Endodermal cell (in vitro differentiated cells): ENCODE data around the gene FAAP20. TPM values are rescaled to one million over a fixed set of nuclear protein-coding genes. Genes with fewer than 3 reads are reported as not detected.

Experiments used
- DNase-seq: peaks from one replicate; pipeline ENCODE4 v3.0.0-alpha.2; 2017
- H3K27ac ChIP-seq: 2 replicates; pipeline ENCODE4 v1.5.1; 2013; ENCODE audit warnings: mild to moderate bottlenecking, low read depth, low read length, moderate library complexity
- H3K27me3 ChIP-seq: 2 replicates; pipeline ENCODE4 v1.6.1; 2013; ENCODE audit warnings: mild to moderate bottlenecking, low read length, moderate library complexity; ENCODE audit not compliant: insufficient read depth, control insufficient read depth, poor library complexity, severe bottlenecking
- H3K36me3 ChIP-seq: 2 replicates; pipeline ENCODE4 v1.7.0; 2013; ENCODE audit warnings: mild to moderate bottlenecking, low read length, moderate library complexity; ENCODE audit not compliant: control insufficient read depth, insufficient read depth
- H3K4me1 ChIP-seq: one replicate; pipeline ENCODE4 v1.7.0; 2013; ENCODE audit warnings: low read length; ENCODE audit not compliant: control insufficient read depth, insufficient read depth
- H3K4me3 ChIP-seq: 2 replicates; pipeline ENCODE4 v1.5.1; 2013; ENCODE audit warnings: mild to moderate bottlenecking, low read length, moderate library complexity
- H3K9ac ChIP-seq: 2 replicates; pipeline ENCODE4 v1.6.1; 2013; ENCODE audit warnings: mild to moderate bottlenecking, low read length, moderate library complexity; ENCODE audit not compliant: poor library complexity, severe bottlenecking; ENCODE audit errors: extremely low read depth
- H3K9me3 ChIP-seq: 2 replicates; pipeline ENCODE4 v1.6.1; 2013; ENCODE audit warnings: mild to moderate bottlenecking, low read length, moderate library complexity; ENCODE audit not compliant: control insufficient read depth
- H3K27ac Mint-ChIP-seq: 2 replicates; pipeline ENCODE4 v1.8.0; 2020; ENCODE audit warnings: mixed read lengths
- H3K27me3 Mint-ChIP-seq: 2 replicates; pipeline ENCODE4 v1.8.0; 2021; ENCODE audit warnings: mild to moderate bottlenecking, mixed read lengths; ENCODE audit not compliant: insufficient read depth
- H3K36me3 Mint-ChIP-seq: 2 replicates; pipeline ENCODE4 v1.8.0; 2020; ENCODE audit warnings: low read depth, mixed read lengths
- H3K4me1 Mint-ChIP-seq: 2 replicates; pipeline ENCODE4 v1.8.0; 2020; ENCODE audit warnings: mixed read lengths
- H3K4me3 Mint-ChIP-seq: 2 replicates; pipeline ENCODE4 v1.8.0; 2020; ENCODE audit warnings: mild to moderate bottlenecking, moderate library complexity, mixed read lengths
- H3K9me3 Mint-ChIP-seq: 2 replicates; pipeline ENCODE4 v1.8.0; 2020; ENCODE audit warnings: mild to moderate bottlenecking, mixed read lengths
- CTCF ChIP-seq: fragments of 200-600 bp; sonication (generic); conservative IDR thresholded peaks from 2 replicates; pipeline ENCODE4 v1.5.0; 2021; ENCODE audit warnings: antibody characterized with exemption, mild to moderate bottlenecking
- WGBS, 2 experiments: methylation state at CpG; one replicate each; pipeline versions ENCODE4 v1.1.5 to v1.1.7; 2013; ENCODE audit warnings: missing lambda C conversion rate in 2 of 2, mixed read lengths in 1 of 2; ENCODE audit not compliant: insufficient coverage in 1 of 2, insufficient read length in 1 of 2; 5-methylcytosine and 5-hydroxymethylcytosine counted together
- total RNA-seq, 2 donors: library from RNA; stranded (reverse); fragmentation: NEBNext Ultra II Directional in 1 of 2; extraction: Animal tissue kit (Norgen Biotek cat#: 25700) in 1 of 2; gene quantifications; 2 replicates in 1 of 2; 3 replicates in 1 of 2; pipeline ENCODE4 v1.2.1, GENCODE V29; 2021

The FAAP20 gene
- total RNA-seq, 2 donors from 2014 or later = 126 to 154 TPM

- H3K4me3 Mint-ChIP-seq = peak overlapping the region; percentile 93
- no peak for TF ChIP-seq CTCF
- 16 to 41% methylated on average over 9 to 32 of the region's 32 CpGs for WGBS, 2 experiments
- no peaks in the 10 kb centered on the region for H3K27me3 Mint-ChIP-seq
- H3K36me3 Mint-ChIP-seq = peaks cover 8% of the 10 kb centered on the region
- H3K4me1 Mint-ChIP-seq = peaks cover 38% of the 10 kb centered on the region
- Histone ChIP-seq H3K4me3 (peak overlapping the region; percentile 91), H3K27ac (no peak overlapping the region), H3K9me3 (no peaks in the 10 kb centered on the region), H3K4me1 (peaks cover 7% of the 10 kb centered on the region), H3K27me3 (no peaks in the 10 kb centered on the region), H3K9ac (peak overlapping the region; percentile 76), H3K36me3 (peaks cover 3% of the 10 kb centered on the region)
- no peaks in the 10 kb centered on the region for H3K9me3 Mint-ChIP-seq
- DNase-seq = peak; percentile 72
- peak overlapping the region; percentile 74 for H3K27ac Mint-ChIP-seq
Observed at GRCh38 chr1:2229911-2230731, 35.5 kb upstream of the FAAP20 start.

DNA sequence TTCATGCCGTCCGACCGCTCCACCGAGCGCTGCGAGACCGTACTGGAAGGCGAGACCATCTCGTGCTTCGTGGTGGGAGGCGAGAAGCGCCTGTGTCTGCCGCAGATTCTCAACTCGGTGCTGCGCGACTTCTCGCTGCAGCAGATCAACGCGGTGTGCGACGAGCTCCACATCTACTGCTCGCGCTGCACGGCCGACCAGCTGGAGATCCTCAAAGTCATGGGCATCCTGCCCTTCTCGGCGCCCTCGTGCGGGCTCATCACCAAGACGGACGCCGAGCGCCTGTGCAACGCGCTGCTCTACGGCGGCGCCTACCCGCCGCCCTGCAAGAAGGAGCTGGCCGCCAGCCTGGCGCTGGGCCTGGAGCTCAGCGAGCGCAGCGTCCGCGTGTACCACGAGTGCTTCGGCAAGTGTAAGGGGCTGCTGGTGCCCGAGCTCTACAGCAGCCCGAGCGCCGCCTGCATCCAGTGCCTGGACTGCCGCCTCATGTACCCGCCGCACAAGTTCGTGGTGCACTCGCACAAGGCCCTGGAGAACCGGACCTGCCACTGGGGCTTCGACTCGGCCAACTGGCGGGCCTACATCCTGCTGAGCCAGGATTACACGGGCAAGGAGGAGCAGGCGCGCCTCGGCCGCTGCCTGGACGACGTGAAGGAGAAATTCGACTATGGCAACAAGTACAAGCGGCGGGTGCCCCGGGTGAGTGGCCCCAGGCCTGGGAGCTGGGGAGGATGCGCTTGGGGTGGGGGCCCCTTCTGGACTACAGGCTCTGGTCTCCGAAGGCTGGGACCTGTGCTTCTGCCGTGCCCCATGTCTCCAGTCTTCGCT is 34.7 kb upstream of the FAAP20 start:
- WGBS, 2 experiments = 1 to 3% methylated on average over 34 to 77 of the region's 77 CpGs
- TF ChIP-seq CTCF = no peak

GRCh38 chr1:2228694-2229036 is 34.1 kb upstream of the FAAP20 start:
- no peak for TF ChIP-seq CTCF

More for the DNA sequence above, 34.7 kb upstream of the FAAP20 start:
- peak overlapping the region; percentile 93 for H3K4me3 Mint-ChIP-seq
- Histone ChIP-seq H3K4me1 (peaks cover 7% of the 10 kb centered on the region), H3K27ac (no peak overlapping the region), H3K9ac (peak overlapping the region; percentile 76), H3K36me3 (peaks cover 3% of the 10 kb centered on the region), H3K4me3 (peak overlapping the region; percentile 91), H3K9me3 (no peaks in the 10 kb centered on the region), H3K27me3 (no peaks in the 10 kb centered on the region)
- H3K27me3 Mint-ChIP-seq = no peaks in the 10 kb centered on the region
- H3K36me3 Mint-ChIP-seq = peaks cover 8% of the 10 kb centered on the region
- DNase-seq = peak; percentile 79
- H3K4me1 Mint-ChIP-seq = peaks cover 34% of the 10 kb centered on the region
- no peaks in the 10 kb centered on the region for H3K9me3 Mint-ChIP-seq
- peak overlapping the region; percentile 94 for H3K27ac Mint-ChIP-seq

More at GRCh38 chr1:2228694-2229036, 34.1 kb upstream of the FAAP20 start:
- Histone ChIP-seq H3K36me3 (peaks cover 3% of the 10 kb centered on the region), H3K4me1 (peaks cover 7% of the 10 kb centered on the region), H3K4me3 (peak overlapping the region; percentile 91), H3K9ac (peak overlapping the region; percentile 76), H3K9me3 (no peaks in the 10 kb centered on the region), H3K27ac (no peak overlapping the region), H3K27me3 (no peaks in the 10 kb centered on the region)
- WGBS, 2 experiments = 0% methylated on average over 12 to 50 of the region's 50 CpGs
- peak overlapping the region; percentile 94 for H3K27ac Mint-ChIP-seq
- H3K36me3 Mint-ChIP-seq = peaks cover 8% of the 10 kb centered on the region
- H3K4me3 Mint-ChIP-seq = peak overlapping the region; percentile 93
- no peaks in the 10 kb centered on the region for H3K27me3 Mint-ChIP-seq
- peak; percentile 55 for DNase-seq
- peaks cover 30% of the 10 kb centered on the region for H3K4me1 Mint-ChIP-seq
- no peaks in the 10 kb centered on the region for H3K9me3 Mint-ChIP-seq
